Measurements from ENCODE around the gene PIGM. TPM values are rescaled to one million over a fixed set of nuclear protein-coding genes. Genes with fewer than 3 reads are reported as not detected.

PIGM gene
- total and polyA plus RNA-seq, 7 experiments from 2014 or later, result 4.0 to 11.4 (median 5.0) TPM

GRCh38 chr1:160018347-160018746, 13.4 kb downstream of the PIGM start:
- Histone ChIP-seq H3K36me3 (ENCODE audit: control insufficient read depth in 2 of 3, insufficient read depth in 3 of 3, low read length in 3 of 3) (no peaks in the 10 kb centered on the region), H3K9me3 (ENCODE audit: control insufficient read depth in 2 of 3, low read length in 3 of 3) (no peaks in the 10 kb centered on the region), H3K4me1 (ENCODE audit: control insufficient read depth in 2 of 2, insufficient read depth in 2 of 2, low read length in 2 of 2) (no peaks in the 10 kb centered on the region), H3K4me3 (ENCODE audit: low read length) (no peak overlapping the region), H3K27ac (ENCODE audit: low read depth, low read length) (no peak overlapping the region), H3K27me3 (ENCODE audit: control insufficient read depth in 2 of 2, insufficient read depth in 2 of 2, low read length in 2 of 2) (no peaks in the 10 kb centered on the region)
- Mint-ChIP-seq H3K36me3 (no peaks in the 10 kb centered on the region), H3K4me1 (peaks cover 0 to 3% (median 0%) of the 10 kb centered on the region in 7 donors), H3K27me3 (peaks cover 0 to 22% (median 4%) of the 10 kb centered on the region in 5 donors), H3K9me3 (no peaks in the 10 kb centered on the region), H3K4me3 (no peak overlapping the region), H3K27ac (no peak overlapping the region)
- POLR2A ChIA-PET, result interaction anchor here (1.5 kb wide), 1 partner anchor 13 kb away, joined by 4 read pairs; no protein-coding TSS in a partner anchor
- no peak for ATAC-seq
- intact Hi-C loops (cut with micrococcal nuclease), result no loop called here
- no peak for DNase-seq
- CTCF ChIA-PET, result no interaction called here

GRCh38 chr1:160017592-160017991, 14.2 kb downstream of the PIGM start:
- POLR2A ChIA-PET, result no interaction called here

GRCh38 chr1:160011781-160012180, 20.0 kb downstream of the PIGM start:
- H3K27me3 ChIP-seq (ENCODE audit: control insufficient read depth in 2 of 2, insufficient read depth in 2 of 2, low read length in 2 of 2), result peaks cover 0 to 3% of the 10 kb centered on the region in 2 donors
- ChIA-PET CTCF (no interaction called here), POLR2A (no interaction called here)
- intact Hi-C loops (cut with micrococcal nuclease), result no loop called here
- Mint-ChIP-seq H3K4me1 (no peaks in the 10 kb centered on the region), H3K27ac (no peak overlapping the region), H3K4me3 (no peak overlapping the region), H3K36me3 (no peaks in the 10 kb centered on the region), H3K9me3 (no peaks in the 10 kb centered on the region), H3K27me3 (peaks cover 0 to 47% (median 13%) of the 10 kb centered on the region in 5 donors)
- ATAC-seq, result no peak
- no peaks in the 10 kb centered on the region for H3K4me1 ChIP-seq (ENCODE audit: control insufficient read depth in 2 of 2, insufficient read depth in 2 of 2, low read length in 2 of 2)
- H3K27ac ChIP-seq (ENCODE audit: low read depth, low read length), result no peak overlapping the region
- no peaks in the 10 kb centered on the region for H3K9me3 ChIP-seq (ENCODE audit: control insufficient read depth in 2 of 3, low read length in 3 of 3)
- no peak for DNase-seq
- no peaks in the 10 kb centered on the region for H3K36me3 ChIP-seq (ENCODE audit: control insufficient read depth in 2 of 3, insufficient read depth in 3 of 3, low read length in 3 of 3)
- H3K4me3 ChIP-seq (ENCODE audit: low read length), result no peak overlapping the region

More at GRCh38 chr1:160017592-160017991, 14.2 kb downstream of the PIGM start:
- Mint-ChIP-seq H3K36me3 (no peaks in the 10 kb centered on the region), H3K27ac (no peak overlapping the region), H3K4me3 (no peak overlapping the region), H3K9me3 (no peaks in the 10 kb centered on the region), H3K27me3 (peaks cover 0 to 25% (median 4%) of the 10 kb centered on the region in 5 donors), H3K4me1 (peaks cover 0 to 3% (median 0%) of the 10 kb centered on the region in 7 donors)
- peaks cover 0 to under 1% of the 10 kb centered on the region in 2 donors for H3K27me3 ChIP-seq (ENCODE audit: control insufficient read depth in 2 of 2, insufficient read depth in 2 of 2, low read length in 2 of 2)
- H3K27ac ChIP-seq (ENCODE audit: low read depth, low read length), result no peak overlapping the region
- ATAC-seq, result no peak
- no peaks in the 10 kb centered on the region for H3K36me3 ChIP-seq (ENCODE audit: control insufficient read depth in 2 of 3, insufficient read depth in 3 of 3, low read length in 3 of 3)
- no peak for DNase-seq
- H3K4me3 ChIP-seq (ENCODE audit: low read length), result no peak overlapping the region
- H3K4me1 ChIP-seq (ENCODE audit: control insufficient read depth in 2 of 2, insufficient read depth in 2 of 2, low read length in 2 of 2), result no peaks in the 10 kb centered on the region
- H3K9me3 ChIP-seq (ENCODE audit: control insufficient read depth in 2 of 3, low read length in 3 of 3), result no peaks in the 10 kb centered on the region
- CTCF ChIA-PET, result no interaction called here
- intact Hi-C loops (cut with micrococcal nuclease), result no loop called here

- no peak overlapping the region for H3K27ac Mint-ChIP-seq
- ChIA-PET POLR2A (no interaction called here), CTCF (interaction anchor here (1.1 kb wide), 1 partner anchor 239 kb away, joined by 3 read pairs; no protein-coding TSS in a partner anchor)
- intact Hi-C loops (cut with micrococcal nuclease), result loop anchor here in 1 of 2 donors (5.0 to 10.0 kb wide), 2 partner anchors 798 to 845 kb away; no protein-coding TSS in a partner anchor
- DNase-seq, result no peak
- H3K4me3 ChIP-seq (ENCODE audit: low read length), result no peak overlapping the region
- H3K36me3 Mint-ChIP-seq, result no peaks in the 10 kb centered on the region
- no peaks in the 10 kb centered on the region for H3K4me1 Mint-ChIP-seq
- H3K27me3 Mint-ChIP-seq, result peaks cover 0 to 43% (median 13%) of the 10 kb centered on the region in 5 donors
- H3K9me3 Mint-ChIP-seq, result no peaks in the 10 kb centered on the region
- no peak overlapping the region for H3K4me3 Mint-ChIP-seq
- no peak overlapping the region for H3K27ac ChIP-seq (ENCODE audit: low read depth, low read length)
- H3K9me3 ChIP-seq (ENCODE audit: control insufficient read depth in 2 of 3, low read length in 3 of 3), result no peaks in the 10 kb centered on the region
- no peaks in the 10 kb centered on the region for H3K4me1 ChIP-seq (ENCODE audit: control insufficient read depth in 2 of 2, insufficient read depth in 2 of 2, low read length in 2 of 2)
- no peaks in the 10 kb centered on the region for H3K36me3 ChIP-seq (ENCODE audit: control insufficient read depth in 2 of 3, insufficient read depth in 3 of 3, low read length in 3 of 3)
- peaks cover 0 to 3% of the 10 kb centered on the region in 2 donors for H3K27me3 ChIP-seq (ENCODE audit: control insufficient read depth in 2 of 2, insufficient read depth in 2 of 2, low read length in 2 of 2)
- ATAC-seq, result no peak
These were observed 22.0 kb downstream of the PIGM start for GRCh38 chr1:160009801-160010200.

- POLR2A ChIA-PET, result no interaction called here
- no peaks in the 10 kb centered on the region for H3K9me3 ChIP-seq (ENCODE audit: control insufficient read depth in 2 of 3, low read length in 3 of 3)
- Mint-ChIP-seq H3K9me3 (no peaks in the 10 kb centered on the region), H3K27ac (no peak overlapping the region), H3K4me1 (no peaks in the 10 kb centered on the region), H3K36me3 (no peaks in the 10 kb centered on the region), H3K27me3 (peaks cover 0 to 42% (median 13%) of the 10 kb centered on the region in 5 donors), H3K4me3 (no peak overlapping the region)
- H3K27ac ChIP-seq (ENCODE audit: low read depth, low read length), result no peak overlapping the region
- no peaks in the 10 kb centered on the region for H3K36me3 ChIP-seq (ENCODE audit: control insufficient read depth in 2 of 3, insufficient read depth in 3 of 3, low read length in 3 of 3)
- CTCF ChIA-PET, result interaction anchor here (0.6 to 3.3 kb wide), 4 partner anchors 70 to 238 kb away, joined by 3 to 17 read pairs (median 4); no protein-coding TSS in a partner anchor
- intact Hi-C loops (cut with micrococcal nuclease), result loop anchor here in 1 of 2 donors (5.0 to 10.0 kb wide), 2 partner anchors 797 to 844 kb away; no protein-coding TSS in a partner anchor
- peaks cover 0 to 3% of the 10 kb centered on the region in 2 donors for H3K27me3 ChIP-seq (ENCODE audit: control insufficient read depth in 2 of 2, insufficient read depth in 2 of 2, low read length in 2 of 2)
- H3K4me3 ChIP-seq (ENCODE audit: low read length), result no peak overlapping the region
- no peak for ATAC-seq
- DNase-seq, result no peak
- H3K4me1 ChIP-seq (ENCODE audit: control insufficient read depth in 2 of 2, insufficient read depth in 2 of 2, low read length in 2 of 2), result no peaks in the 10 kb centered on the region
These were observed 22.7 kb downstream of the PIGM start for GRCh38 chr1:160009081-160009480.

- Histone ChIP-seq H3K9me3 (ENCODE audit: control insufficient read depth in 2 of 3, low read length in 3 of 3) (no peaks in the 10 kb centered on the region), H3K27me3 (ENCODE audit: control insufficient read depth in 2 of 2, insufficient read depth in 2 of 2, low read length in 2 of 2) (peaks cover 0 to 3% of the 10 kb centered on the region in 2 donors), H3K4me1 (ENCODE audit: control insufficient read depth in 2 of 2, insufficient read depth in 2 of 2, low read length in 2 of 2) (no peaks in the 10 kb centered on the region), H3K4me3 (ENCODE audit: low read length) (no peak overlapping the region), H3K36me3 (ENCODE audit: control insufficient read depth in 2 of 3, insufficient read depth in 3 of 3, low read length in 3 of 3) (no peaks in the 10 kb centered on the region), H3K27ac (ENCODE audit: low read depth, low read length) (no peak overlapping the region)
- intact Hi-C loops (cut with micrococcal nuclease), result loop anchor here (1.0 to 10.0 kb wide), 9 partner anchors 71 to 846 kb away; partner anchors contain the start of gene DUSP23 (in 1 of the 2)
- H3K27me3 Mint-ChIP-seq, result peaks cover 0 to 34% (median 6%) of the 10 kb centered on the region in 5 donors
- H3K36me3 Mint-ChIP-seq, result no peaks in the 10 kb centered on the region
- no peaks in the 10 kb centered on the region for H3K4me1 Mint-ChIP-seq
- H3K4me3 Mint-ChIP-seq, result no peak overlapping the region
- no peak overlapping the region for H3K27ac Mint-ChIP-seq
- CTCF ChIA-PET, result interaction anchor here (0.9 to 3.5 kb wide), 18 partner anchors 8 to 876 kb away, joined by 3 to 19 read pairs (median 5); partner anchors contain the start of gene IGSF9
- no peaks in the 10 kb centered on the region for H3K9me3 Mint-ChIP-seq
- ATAC-seq (peak; percentile 49), DNase-seq (peak in 5 of 9 donors; percentile 23 to 59 (median 34))
- POLR2A ChIA-PET, result no interaction called here
These were observed 24.1 kb downstream of the PIGM start for GRCh38 chr1:160007577-160008200.
